GM20000 (cell line): ENCODE data around the gene MAFF.

Experiments
- DNase-seq: peaks from one replicate; pipeline ENCODE4 v3.0.0; 2012; ENCODE audit warnings: low spot score
- TF ChIP-seq, protein P1 (sequence below): IDR thresholded peaks from 2 replicates; pipeline ENCODE4 v1.5.1; 2012; ENCODE audit warnings: mild to moderate bottlenecking, control low read depth; ENCODE audit errors: extremely low read depth, missing control alignments

Gene MAFF

DNA sequence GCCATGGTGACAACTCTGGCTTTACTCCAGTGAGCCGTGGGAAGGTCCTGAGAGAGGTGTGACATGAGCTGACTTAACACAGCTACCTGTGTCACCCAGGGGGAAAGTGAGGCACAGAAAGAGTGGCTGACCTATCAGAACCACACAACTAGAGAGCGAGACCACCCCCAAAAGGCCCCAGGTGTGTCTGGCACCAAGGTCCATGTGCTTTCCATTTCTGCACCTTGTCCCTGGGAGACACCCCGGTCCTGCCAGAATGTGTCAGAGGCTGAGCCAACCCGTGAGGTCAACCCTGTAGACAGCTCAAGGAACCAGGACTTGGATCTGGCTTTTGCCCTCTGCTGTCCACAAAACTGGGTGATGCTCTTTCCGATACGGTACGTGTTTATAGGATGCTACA is 9.8 kb downstream of the MAFF start:
- DNase-seq: no peak
- TF ChIP-seq, protein P1, sequence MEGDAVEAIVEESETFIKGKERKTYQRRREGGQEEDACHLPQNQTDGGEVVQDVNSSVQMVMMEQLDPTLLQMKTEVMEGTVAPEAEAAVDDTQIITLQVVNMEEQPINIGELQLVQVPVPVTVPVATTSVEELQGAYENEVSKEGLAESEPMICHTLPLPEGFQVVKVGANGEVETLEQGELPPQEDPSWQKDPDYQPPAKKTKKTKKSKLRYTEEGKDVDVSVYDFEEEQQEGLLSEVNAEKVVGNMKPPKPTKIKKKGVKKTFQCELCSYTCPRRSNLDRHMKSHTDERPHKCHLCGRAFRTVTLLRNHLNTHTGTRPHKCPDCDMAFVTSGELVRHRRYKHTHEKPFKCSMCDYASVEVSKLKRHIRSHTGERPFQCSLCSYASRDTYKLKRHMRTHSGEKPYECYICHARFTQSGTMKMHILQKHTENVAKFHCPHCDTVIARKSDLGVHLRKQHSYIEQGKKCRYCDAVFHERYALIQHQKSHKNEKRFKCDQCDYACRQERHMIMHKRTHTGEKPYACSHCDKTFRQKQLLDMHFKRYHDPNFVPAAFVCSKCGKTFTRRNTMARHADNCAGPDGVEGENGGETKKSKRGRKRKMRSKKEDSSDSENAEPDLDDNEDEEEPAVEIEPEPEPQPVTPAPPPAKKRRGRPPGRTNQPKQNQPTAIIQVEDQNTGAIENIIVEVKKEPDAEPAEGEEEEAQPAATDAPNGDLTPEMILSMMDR: no peak

DNA sequence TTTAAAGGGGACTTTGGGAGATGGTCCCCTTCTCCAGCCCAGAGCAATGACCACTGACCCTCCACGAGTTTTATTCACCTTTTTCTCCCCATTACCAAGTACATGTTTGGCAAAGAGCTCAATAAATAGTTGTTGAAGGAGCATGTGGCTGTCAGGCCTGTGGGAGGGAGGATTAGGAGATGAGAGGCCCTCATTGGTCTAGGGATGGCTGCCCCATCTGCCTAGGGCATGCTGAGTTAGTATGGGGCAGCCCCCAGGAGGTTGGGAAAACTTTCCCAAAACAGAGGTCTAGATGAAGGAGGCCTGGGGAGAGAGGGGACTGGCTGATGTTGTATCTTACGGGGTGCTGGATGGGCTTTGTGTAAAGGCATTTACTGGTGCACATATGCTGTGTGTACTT is 10.6 kb downstream of the MAFF start:
- no peak for DNase-seq
- TF ChIP-seq, protein P1: no peak

DNA sequence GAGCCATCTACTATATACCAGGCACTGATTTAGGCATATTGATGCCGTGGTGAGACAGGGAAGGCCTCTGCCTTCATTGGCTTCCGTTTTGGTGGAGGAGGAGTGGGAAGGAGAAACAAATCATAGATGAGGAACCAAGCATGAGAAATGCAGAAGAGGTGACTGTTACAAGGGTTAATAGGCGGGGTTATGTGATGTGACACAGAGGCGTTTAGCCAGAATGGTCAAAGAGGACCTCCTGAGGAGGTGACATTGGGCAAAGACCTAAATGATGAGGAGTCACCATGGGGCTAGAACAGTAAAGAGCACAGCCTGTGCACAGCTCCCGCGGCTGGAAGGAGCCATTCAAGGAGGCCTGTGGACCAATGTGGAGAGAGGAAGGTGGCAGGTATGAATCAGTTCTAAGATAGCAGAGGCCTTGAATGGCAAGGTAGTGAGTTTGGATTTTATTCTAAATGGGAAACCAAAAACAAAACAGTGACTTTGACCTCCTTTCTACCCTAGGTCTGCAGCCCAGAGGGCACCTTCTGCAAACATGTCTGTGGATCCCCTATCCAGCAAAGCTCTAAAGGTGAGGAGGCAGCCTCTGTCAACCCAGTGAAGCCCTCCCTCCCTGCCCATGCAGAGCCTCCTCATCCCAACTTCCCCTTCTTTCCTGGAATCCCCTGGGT is 11.7 kb downstream of the MAFF start:
- TF ChIP-seq, protein P1: no peak
- DNase-seq: peak; percentile 72

DNA sequence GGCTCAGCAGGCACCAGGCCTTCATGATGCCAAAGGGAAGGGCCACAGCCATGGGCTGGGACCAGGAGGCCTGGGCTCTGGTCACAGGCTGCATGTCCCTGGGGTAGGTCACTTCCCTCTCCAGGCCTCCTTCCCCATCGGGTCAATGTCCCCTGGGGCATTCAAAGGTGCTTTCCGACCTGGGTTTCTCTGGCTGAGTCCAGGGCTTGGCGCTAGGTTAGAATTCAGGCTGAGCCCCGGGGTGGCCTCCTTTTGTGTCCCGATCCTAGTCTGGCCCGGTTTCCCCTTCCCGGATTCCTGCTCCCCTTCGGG is 12.2 kb downstream of the MAFF start:
- DNase-seq: peak; percentile 56
- TF ChIP-seq, protein P1: no peak

DNA sequence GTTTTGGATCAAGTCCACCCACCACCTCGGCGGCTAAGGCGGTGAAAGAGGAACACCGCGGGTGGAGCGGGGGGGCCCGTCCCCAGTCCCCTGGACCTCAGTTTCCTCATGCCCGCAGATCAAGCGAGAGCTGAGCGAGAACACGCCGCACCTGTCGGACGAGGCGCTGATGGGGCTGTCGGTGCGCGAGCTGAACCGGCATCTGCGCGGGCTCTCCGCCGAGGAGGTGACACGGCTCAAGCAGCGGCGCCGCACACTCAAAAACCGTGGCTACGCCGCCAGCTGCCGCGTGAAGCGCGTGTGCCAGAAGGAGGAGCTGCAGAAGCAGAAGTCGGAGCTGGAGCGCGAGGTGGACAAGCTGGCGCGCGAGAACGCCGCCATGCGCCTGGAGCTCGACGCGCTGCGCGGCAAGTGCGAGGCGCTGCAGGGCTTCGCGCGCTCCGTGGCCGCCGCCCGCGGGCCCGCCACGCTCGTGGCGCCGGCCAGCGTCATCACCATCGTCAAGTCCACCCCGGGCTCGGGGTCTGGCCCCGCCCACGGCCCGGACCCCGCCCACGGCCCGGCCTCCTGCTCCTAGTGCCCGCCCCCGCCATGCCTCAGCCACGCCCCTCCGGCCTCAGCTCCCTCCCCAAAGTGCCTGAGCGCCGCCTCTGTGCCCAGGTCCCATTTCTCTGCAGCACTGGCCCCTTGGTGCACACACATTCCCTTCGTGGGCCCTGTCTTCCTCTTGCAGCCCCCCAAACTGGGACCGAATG is 12.7 kb downstream of the MAFF start:
- TF ChIP-seq, protein P1: no peak
- peak; percentile 90 for DNase-seq

DNA sequence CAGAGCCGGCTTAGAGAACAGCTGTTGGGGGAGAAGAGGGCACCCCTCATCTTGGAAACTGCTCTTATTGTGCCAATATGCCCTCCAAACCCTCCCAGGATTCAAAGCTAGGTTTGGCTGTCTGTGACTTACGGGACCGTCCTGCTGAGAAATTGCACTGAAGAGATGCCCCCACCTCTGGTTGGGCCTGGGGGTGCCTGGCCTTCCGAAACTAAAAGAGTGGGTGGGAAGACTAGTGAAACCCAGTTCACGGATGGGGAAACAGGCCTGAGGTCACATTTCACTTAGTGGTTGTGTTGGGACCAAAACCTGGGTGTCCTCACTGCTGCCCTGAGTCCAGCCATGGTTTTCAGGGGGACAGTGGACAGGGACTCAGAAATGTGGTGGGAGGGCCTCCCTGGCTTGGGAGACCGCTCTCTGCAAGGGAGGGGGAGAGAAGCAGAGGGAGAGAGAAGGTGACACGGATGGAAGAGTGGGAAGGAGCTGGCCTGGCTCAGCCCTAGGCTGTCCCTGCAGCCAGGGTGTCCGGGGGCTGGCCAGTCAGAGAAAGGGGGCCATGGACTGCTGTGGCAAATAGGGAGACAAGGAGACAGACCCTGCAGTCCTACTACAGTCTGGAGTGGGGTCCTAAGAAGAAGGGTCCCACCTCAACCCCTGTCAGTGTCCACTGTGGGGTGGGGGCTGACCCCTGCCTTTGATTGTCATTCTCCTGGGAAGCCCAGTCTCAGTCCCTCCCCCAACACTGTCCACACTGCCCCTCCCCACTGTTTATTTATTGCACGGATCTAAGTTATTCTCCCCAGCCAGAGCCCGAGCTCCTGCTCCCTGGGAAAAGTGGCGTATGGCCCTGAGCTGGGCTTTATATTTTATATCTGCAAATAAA is 13.6 kb downstream of the MAFF start:
- TF ChIP-seq, protein P1: no peak
- DNase-seq: peak; percentile 49
